Immature natural killer cell (primary cell): ENCODE measurements around the gene TNPO3. TPM values are rescaled to one million over a fixed set of nuclear protein-coding genes. Genes with fewer than 3 reads are reported as not detected.
A peak's percentile ranks its signal among the peaks of the same experiment; 100 is the strongest.

Experiments
- DNase-seq, 3 donors: peaks; one replicate each; pipeline ENCODE4 v3.0.0; 2022; ENCODE audit warnings: mixed read lengths in 1 of 3
- H3K27ac Mint-ChIP-seq, 6 donors: one replicate each; pipeline ENCODE4 v1.8.0; 2020; ENCODE audit warnings: mixed read lengths in 6 of 6, mild to moderate bottlenecking in 5 of 6, inconsistent platforms in 4 of 6, moderate library complexity in 3 of 6
- H3K27me3 Mint-ChIP-seq, 3 donors: one replicate each; pipeline ENCODE4 v1.8.0; 2020 to 2021; ENCODE audit warnings: low read depth in 3 of 3, mild to moderate bottlenecking in 3 of 3, mixed read lengths in 3 of 3, moderate library complexity in 3 of 3, inconsistent platforms in 1 of 3
- H3K36me3 Mint-ChIP-seq, 3 donors: one replicate each; pipeline ENCODE4 v1.8.0; 2020; ENCODE audit warnings: mixed read lengths in 3 of 3, inconsistent platforms in 2 of 3, mild to moderate bottlenecking in 2 of 3
- H3K4me1 Mint-ChIP-seq, 2 donors: one replicate each; pipeline ENCODE4 v1.8.0; 2020; ENCODE audit warnings: inconsistent platforms in 2 of 2, mild to moderate bottlenecking in 2 of 2, mixed read lengths in 2 of 2, moderate library complexity in 1 of 2
- H3K4me3 Mint-ChIP-seq, 5 donors: one replicate each; pipeline ENCODE4 v1.8.0; 2020; ENCODE audit warnings: mild to moderate bottlenecking in 5 of 5, mixed read lengths in 5 of 5, inconsistent platforms in 3 of 5, moderate library complexity in 3 of 5
- H3K9me3 Mint-ChIP-seq, 6 donors: one replicate each; pipeline ENCODE4 v1.8.0; 2020; ENCODE audit warnings: mild to moderate bottlenecking in 6 of 6, mixed read lengths in 6 of 6, inconsistent platforms in 4 of 6, moderate library complexity in 3 of 6
- polyA plus RNA-seq, 3 donors: library from polyadenylated mRNA; unstranded; fragments of 300-500 nt; fragmentation: Illumina TruSeq; gene quantifications; one replicate each; pipeline ENCODE4 v1.2.3, GENCODE V29; 2021

The TNPO3 gene
- polyA plus RNA-seq, 3 donors from 2014 or later, result 26.3 to 49.4 (median 41.9) TPM

DNA sequence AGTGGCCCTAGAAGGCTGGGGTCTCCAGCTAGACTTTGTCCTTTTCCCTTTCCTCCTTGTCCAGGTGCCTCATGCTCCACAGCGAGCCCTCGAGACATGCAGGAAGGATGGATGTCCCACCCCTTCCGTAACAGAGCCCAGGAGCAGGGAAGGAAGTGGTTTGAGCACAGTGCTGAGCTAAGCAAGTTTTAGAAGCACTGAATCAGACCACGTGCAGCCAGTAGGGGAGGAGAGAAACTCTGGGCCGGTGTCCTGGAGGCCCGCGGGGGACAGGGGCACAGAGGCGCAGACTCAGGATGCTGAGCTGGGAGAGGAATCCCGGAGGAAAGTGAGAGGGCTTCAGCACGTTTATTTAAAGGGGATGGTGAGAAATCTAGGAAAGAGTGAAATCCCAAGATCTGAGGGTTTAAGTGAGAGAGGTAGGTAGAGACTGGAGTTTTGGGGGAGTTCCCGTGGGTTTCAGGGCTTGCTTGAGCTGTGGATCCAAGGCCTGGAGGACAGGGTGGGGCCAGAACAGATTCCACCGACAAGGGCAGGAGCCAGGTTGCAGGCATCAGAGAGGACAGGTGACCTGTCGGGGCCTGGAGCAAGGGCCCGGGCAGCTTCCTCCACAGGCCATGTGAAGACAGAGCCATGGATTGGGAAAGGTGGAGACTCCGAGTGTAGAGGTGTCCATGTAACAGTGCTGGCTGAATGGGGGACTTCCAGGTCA lies 121.6 kb downstream of the TNPO3 start:
- peak overlapping the region in 4 of 6 donors; percentile 26 to 82 (median 60) for H3K27ac Mint-ChIP-seq
- H3K4me1 Mint-ChIP-seq, result peaks cover 20 to 22% of the 10 kb centered on the region in 2 donors
- H3K27me3 Mint-ChIP-seq, result peaks cover 0 to 11% (median 1%) of the 10 kb centered on the region in 3 donors
- H3K4me3 Mint-ChIP-seq, result peak overlapping the region; percentile 11 to 84 (median 76)
- DNase-seq, result peak; percentile 31 to 44 (median 39)
- H3K36me3 Mint-ChIP-seq, result peaks cover 0 to 3% (median 0%) of the 10 kb centered on the region in 3 donors
- no peaks in the 10 kb centered on the region for H3K9me3 Mint-ChIP-seq

DNA sequence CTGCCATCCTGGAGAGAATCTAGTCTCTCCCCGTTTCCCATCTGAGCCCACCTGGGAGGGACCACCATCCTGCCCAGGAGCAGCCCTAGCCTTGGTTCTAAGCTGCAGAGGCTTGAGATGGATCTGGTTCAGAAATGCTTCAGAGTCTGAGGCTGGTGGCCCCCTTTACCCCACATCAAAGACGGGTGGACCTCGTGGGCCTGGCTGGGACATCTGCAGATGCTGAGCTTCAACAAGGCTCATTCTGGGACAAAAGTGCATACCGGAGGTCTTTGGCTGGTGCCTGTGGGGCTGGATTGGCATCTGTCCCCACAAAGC lies 122.1 kb downstream of the TNPO3 start:
- Mint-ChIP-seq H3K27me3 (peaks cover 1 to 11% (median 4%) of the 10 kb centered on the region in 3 donors), H3K9me3 (no peaks in the 10 kb centered on the region), H3K27ac (peak overlapping the region in 3 of 6 donors; percentile 26 to 82 (median 61)), H3K4me3 (peak overlapping the region; percentile 11 to 84 (median 76)), H3K4me1 (peaks cover 19 to 21% of the 10 kb centered on the region in 2 donors), H3K36me3 (peaks cover 0 to 3% (median 0%) of the 10 kb centered on the region in 3 donors)
- DNase-seq, result no peak

DNA sequence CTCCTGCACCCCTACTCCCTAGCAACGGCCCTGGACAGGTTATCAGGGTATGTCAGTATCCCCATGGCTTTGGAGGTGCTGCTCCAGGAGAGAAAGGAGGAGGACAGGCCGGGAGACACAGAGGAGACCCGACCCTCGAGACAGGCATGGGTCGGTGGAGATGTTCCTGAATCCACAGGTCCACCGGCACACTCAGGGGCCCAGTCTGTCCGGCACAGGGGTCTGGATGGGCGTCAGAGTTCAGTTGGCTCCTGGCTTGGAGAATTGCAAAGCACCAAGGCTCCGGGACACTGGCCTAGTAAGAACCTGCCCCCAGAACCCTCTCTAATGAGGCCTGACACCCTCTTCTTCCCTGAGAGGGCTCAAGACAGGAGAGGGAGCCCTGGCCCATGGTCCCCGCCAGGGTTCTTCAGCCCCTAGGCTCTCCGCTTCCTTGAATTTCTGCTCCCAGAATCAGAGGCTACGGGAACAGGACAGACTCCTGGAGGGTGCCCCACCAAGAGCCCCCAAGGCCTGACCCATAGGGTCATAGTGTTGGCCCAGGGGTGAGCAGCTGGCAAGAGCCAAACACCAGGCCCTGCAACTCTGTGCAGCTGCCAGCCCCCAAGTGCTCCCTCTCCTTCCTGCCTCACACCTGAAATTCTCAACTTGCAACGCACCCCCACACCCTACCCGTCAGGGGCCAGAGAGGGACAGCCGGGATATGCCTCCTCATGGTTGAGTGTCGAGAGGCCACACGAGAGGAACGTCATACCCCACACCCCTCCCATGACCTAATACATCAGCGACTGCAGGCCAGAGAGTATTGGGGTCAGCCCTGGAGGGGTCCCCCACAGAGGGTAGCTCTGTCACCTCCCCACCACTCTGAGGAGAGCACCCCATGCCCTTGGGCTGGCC lies 122.7 kb downstream of the TNPO3 start:
- no peak overlapping the region for H3K4me3 Mint-ChIP-seq
- peaks cover 0 to 3% (median 0%) of the 10 kb centered on the region in 3 donors for H3K36me3 Mint-ChIP-seq
- peak overlapping the region in 1 of 6 donors; percentile 41 for H3K27ac Mint-ChIP-seq
- no peak for DNase-seq
- H3K9me3 Mint-ChIP-seq, result no peaks in the 10 kb centered on the region
- peaks cover 1 to 8% (median 4%) of the 10 kb centered on the region in 3 donors for H3K27me3 Mint-ChIP-seq
- H3K4me1 Mint-ChIP-seq, result peaks cover 16 to 19% of the 10 kb centered on the region in 2 donors

DNA sequence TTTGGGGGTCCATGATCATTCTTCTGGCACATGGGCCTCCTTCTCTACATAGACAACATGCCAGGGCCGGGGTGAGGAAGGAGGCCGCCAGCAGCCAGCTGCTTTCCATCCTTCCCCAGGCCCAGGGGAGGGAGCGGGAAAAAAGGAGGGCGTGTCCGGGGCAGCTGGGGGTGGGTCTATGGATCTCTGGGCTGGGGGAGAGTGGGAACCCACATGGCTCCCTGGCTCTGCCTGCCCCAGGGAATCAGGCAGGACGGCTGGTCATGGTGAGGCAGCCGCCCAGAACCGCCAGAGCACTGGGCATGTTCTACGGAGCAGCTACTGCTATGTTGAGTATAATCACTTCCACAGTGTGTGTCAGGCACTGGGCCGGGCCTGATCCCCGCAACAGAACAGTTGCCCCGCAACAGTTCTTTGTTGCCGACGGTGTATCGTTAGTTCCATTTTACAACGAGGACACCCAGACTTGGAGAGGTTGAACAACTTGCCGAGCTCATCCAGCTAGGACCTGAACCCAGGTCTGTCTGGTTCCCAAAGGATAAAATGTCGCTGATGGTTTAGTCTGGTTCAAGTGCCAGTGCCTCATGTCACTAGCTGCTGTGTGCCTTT lies 123.6 kb downstream of the TNPO3 start:
- Mint-ChIP-seq H3K27ac (no peak overlapping the region), H3K4me3 (no peak overlapping the region), H3K27me3 (peaks cover 1 to 4% (median 2%) of the 10 kb centered on the region in 3 donors), H3K9me3 (no peaks in the 10 kb centered on the region), H3K36me3 (peaks cover 0 to 3% (median 0%) of the 10 kb centered on the region in 3 donors), H3K4me1 (peaks cover 12 to 13% of the 10 kb centered on the region in 2 donors)
- DNase-seq, result no peak

DNA sequence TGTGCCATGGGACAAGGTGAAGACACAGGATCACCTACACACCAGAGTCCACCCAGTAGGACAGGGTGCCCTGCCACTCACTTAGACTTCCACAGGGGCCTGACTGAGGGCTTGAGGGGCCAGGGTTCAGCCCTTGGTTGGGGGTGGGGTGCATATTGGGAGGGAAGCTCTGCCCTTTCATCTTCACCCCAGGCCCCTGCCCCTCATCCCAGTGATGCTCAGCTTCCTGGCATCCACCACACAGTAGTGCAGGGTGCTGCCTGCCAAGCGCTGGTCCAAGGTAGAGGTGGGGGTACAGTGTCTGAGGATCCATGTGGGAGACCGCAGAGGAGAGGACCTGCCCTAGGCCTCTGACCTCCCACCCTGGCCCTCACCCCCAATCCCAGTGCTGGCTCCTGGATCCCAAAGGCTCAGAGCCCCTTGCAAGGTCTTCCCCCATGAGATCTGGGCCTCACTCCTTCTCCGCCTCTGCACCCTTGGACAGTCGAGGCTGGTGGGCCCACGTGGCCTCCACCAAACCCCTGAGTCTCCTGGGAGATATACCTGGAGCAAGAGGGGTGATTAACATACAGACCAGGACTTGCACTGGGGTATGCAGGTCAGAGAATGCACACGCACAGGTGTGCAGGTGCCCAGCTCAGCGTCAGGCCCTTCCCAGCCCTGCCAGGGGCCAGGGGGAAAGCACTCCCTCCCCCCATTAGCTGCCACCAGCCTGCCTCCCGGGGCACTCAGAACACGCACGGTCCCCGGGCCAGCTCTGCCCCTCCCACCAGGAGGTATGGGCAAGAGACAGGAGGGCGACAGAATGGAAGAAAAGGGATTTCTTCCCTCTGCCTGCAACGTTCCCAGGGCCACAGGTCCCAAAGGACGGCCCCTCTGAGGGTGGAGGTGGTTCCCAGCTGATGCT lies 125.8 kb downstream of the TNPO3 start:
- Mint-ChIP-seq H3K27me3 (peaks cover 1 to 4% (median 2%) of the 10 kb centered on the region in 3 donors), H3K4me1 (peaks cover 11 to 13% of the 10 kb centered on the region in 2 donors), H3K36me3 (peaks cover 0 to 3% (median 0%) of the 10 kb centered on the region in 3 donors), H3K4me3 (no peak overlapping the region), H3K9me3 (no peaks in the 10 kb centered on the region), H3K27ac (no peak overlapping the region)
- no peak for DNase-seq

DNA sequence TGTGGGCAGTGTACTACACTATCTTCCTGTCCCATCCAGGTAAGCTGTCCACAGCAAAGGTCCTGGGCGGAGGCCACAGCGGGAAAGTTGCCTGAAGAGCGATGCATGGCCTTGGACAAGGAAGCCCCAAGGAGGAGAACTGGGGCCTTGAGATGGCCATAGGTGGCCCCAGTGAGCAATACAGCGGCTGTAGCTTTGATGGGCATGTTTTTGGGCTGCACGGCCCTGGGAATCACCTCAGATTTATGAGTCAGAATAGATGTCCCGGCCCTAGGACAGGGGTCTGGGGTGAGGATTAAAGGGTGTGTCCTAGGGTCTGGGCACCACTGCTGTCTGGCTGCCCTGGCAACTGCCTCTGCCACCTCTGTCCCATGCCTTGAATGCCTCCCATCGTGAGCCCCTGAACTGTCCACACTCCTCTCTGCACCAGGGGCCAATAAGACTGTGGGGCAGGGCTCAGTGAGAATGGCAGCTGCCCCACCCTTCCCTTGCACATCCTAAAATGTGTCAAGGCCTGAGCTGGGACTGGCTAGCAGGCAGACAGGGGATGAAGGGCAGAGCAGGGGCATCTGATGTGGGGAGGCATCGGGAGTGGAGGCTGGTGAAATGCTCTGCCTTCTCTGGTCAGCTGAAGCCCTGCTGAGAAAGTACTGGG lies 126.6 kb downstream of the TNPO3 start:
- Mint-ChIP-seq H3K27me3 (peaks cover 1 to 4% (median 2%) of the 10 kb centered on the region in 3 donors), H3K36me3 (peaks cover 0 to 2% (median 0%) of the 10 kb centered on the region in 3 donors), H3K27ac (peak overlapping the region in 1 of 6 donors; percentile 50), H3K4me1 (peaks cover 6 to 9% of the 10 kb centered on the region in 2 donors), H3K9me3 (no peaks in the 10 kb centered on the region), H3K4me3 (no peak overlapping the region)
- no peak for DNase-seq

DNA sequence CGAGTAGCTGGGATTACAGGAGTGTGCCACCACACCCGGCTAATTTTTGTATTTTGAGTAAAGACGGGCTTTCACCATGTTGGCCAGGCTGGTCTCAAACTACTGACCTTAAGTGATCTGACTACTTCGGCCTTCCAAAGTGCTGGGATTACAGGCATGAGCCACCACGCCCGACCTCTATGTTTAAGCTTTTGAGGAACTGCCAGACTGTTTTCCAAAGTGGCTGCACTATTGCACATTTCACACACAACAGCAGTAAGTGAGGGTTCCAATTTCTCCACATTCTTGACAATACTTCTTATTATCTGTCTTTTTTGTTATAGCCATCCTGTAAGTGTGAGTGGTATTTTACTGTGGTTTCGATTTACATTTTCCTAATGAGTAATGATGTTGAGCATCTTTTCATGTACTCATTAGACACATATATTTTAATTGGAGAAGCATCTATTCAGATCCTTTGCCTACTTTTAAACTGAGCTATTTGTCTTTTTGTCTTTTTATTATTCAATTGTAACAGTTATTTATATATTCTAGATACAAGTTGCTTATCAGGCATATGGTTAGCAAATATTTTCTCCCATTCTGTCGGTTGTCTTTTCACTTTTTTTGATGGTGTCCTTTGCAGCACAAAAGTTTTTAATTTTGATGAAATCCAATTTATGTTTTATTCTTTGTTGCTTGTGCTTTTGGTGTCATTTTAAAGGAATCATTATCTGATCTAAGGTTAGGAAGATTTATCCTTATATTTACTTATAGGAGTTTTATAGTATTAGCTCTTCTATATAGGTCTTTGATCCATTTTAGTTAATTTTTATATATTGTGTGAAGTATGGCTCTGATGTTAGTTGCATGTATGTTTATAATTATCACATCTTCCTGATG lies 130.0 kb downstream of the TNPO3 start:
- DNase-seq, result no peak
- peaks cover 3 to 4% (median 4%) of the 10 kb centered on the region in 3 donors for H3K27me3 Mint-ChIP-seq
- H3K27ac Mint-ChIP-seq, result no peak overlapping the region
- no peaks in the 10 kb centered on the region for H3K36me3 Mint-ChIP-seq
- H3K4me3 Mint-ChIP-seq, result no peak overlapping the region
- H3K9me3 Mint-ChIP-seq, result no peaks in the 10 kb centered on the region
- no peaks in the 10 kb centered on the region for H3K4me1 Mint-ChIP-seq

DNA sequence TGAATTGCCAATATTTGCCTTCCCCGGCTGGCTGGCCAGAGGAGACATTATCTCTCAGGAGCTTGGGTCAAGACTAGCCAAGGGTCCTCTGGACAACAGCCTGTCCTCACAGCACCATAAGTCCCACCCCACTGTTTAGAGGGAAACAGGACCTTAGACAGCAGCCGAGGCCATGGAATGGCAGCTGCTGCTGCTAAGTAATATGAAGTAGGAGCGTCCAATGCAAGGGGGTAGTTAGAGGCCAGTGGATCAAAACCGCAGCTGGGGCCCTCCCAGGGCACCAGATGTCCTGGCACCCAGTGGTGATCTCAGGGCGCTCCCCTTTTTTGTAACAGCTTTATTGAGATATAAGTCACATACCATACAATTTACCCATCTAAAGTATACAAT lies 131.5 kb downstream of the TNPO3 start:
- H3K4me1 Mint-ChIP-seq, result no peaks in the 10 kb centered on the region
- DNase-seq, result no peak

DNA sequence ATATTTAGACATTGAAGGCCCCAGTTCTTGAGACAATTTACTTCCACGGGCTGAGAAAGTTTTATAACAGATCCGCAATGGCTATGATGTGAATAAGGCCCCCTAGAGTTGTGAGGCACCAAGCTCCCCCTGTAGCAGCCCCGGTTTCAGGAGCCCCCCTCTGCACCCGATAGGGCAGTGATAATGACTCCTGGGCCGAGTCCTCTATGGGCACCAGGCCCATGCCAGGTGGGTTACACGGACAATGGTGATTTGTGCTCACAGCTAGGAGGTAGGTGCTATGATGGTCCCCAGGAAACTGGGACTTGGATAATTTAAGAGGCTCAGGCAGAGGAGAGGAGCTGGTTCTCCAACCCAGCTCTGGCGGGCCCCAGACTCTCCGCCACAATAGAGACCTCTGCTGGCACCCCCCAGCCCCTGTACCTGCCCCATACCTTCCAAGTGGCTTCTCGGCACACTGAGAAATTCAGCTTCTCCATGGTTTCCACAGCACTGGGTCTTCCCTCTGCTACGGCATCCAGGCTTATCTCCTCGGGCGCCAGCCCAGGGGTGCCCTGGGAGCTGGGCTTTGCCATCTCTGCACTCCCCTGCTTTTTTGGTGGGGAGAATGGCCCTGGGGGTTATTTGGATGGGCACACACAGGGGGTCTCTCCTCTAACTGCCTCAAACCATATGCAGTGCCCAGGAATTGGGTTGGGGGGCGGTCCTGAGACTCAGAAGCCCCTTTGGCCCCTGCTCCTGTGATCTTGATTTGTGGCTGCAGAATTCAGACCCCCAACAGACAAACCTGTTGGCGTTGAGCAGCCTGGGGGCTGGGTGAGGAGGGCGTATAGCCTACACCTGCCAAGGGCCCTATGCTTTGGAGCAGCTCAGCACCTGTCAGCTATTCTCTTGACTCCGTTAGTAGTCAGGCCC lies 132.2 kb downstream of the TNPO3 start:
- Mint-ChIP-seq H3K4me1 (no peaks in the 10 kb centered on the region), H3K9me3 (no peaks in the 10 kb centered on the region), H3K4me3 (no peak overlapping the region), H3K36me3 (no peaks in the 10 kb centered on the region), H3K27me3 (peaks cover 0 to 10% (median 7%) of the 10 kb centered on the region in 3 donors), H3K27ac (no peak overlapping the region)
- no peak for DNase-seq

More for the DNA sequence above, 131.5 kb downstream of the TNPO3 start:
- H3K4me3 Mint-ChIP-seq, result no peak overlapping the region
- no peak overlapping the region for H3K27ac Mint-ChIP-seq
- no peaks in the 10 kb centered on the region for H3K36me3 Mint-ChIP-seq
- H3K27me3 Mint-ChIP-seq, result peaks cover 4 to 10% (median 5%) of the 10 kb centered on the region in 3 donors
- H3K9me3 Mint-ChIP-seq, result no peaks in the 10 kb centered on the region

DNA sequence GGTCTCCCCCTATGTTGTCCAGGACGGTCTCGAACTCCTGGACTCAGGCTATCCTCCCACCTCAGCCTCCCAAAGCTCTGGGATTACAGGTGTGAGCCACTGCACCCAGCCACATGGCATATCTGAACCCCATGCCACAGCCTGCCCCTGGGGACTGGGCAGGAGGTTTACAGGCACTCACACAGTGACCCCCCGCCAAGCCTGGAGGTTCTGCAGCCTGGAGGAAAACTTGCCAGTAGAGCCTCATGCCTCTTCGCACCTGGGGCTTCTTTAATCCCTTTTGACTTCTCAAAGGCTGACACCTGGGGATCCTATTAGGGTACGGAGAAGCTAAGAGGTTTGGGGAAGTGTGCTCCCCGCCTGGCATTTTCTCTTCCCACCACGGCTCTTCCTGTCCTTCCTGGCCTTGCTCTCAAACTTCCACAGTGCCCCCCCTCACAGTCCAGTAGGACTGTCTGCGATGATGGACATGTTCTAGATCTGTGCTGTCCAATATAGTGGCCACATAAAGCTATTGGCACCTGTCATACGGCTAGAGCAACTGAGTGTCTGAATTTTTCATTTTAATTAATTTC lies 133.0 kb downstream of the TNPO3 start:
- Mint-ChIP-seq H3K9me3 (no peaks in the 10 kb centered on the region), H3K36me3 (no peaks in the 10 kb centered on the region), H3K27ac (no peak overlapping the region), H3K27me3 (peaks cover 4 to 10% (median 10%) of the 10 kb centered on the region in 3 donors), H3K4me3 (no peak overlapping the region), H3K4me1 (no peaks in the 10 kb centered on the region)
- no peak for DNase-seq
